ENCODE data around the gene PDK2.

DNA sequence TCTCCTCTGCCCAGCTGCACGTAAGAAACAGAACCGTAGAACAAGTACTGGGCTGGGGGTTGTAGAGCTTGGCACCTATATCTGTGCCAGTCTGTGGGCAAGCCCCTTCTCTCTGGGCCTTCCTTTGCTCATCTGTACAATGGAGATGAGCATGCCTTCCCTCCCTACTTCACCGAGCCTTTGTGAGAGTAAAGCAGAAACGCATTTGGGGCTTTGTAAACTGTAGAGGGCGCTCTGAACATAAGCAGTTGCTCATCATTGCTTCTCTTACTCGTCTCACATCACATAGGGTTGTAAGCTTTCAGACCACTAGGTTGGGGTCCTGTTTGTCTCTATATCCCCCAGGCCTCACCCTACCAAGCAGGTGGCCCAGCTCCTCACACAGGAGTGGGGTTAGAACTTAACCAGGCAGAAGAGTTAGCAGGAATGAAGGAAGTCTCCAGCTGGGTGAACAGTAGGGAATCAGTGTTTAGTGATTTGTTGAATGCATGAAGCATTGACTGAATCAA is 19.8 kb downstream of the PDK2 start:
- TF ChIP-seq, protein P1, sequence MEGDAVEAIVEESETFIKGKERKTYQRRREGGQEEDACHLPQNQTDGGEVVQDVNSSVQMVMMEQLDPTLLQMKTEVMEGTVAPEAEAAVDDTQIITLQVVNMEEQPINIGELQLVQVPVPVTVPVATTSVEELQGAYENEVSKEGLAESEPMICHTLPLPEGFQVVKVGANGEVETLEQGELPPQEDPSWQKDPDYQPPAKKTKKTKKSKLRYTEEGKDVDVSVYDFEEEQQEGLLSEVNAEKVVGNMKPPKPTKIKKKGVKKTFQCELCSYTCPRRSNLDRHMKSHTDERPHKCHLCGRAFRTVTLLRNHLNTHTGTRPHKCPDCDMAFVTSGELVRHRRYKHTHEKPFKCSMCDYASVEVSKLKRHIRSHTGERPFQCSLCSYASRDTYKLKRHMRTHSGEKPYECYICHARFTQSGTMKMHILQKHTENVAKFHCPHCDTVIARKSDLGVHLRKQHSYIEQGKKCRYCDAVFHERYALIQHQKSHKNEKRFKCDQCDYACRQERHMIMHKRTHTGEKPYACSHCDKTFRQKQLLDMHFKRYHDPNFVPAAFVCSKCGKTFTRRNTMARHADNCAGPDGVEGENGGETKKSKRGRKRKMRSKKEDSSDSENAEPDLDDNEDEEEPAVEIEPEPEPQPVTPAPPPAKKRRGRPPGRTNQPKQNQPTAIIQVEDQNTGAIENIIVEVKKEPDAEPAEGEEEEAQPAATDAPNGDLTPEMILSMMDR (IDR thresholded peaks at IDR 0.05; ENCODE audit: insufficient read depth, low read length, poor library complexity, severe bottlenecking): peak; percentile 69
- no peak for TF ChIP-seq EZH2phosphoT487 (conservative IDR thresholded peaks at IDR 0.05; ENCODE audit: low read length)
